Neural cell (in vitro differentiated cells): Measurements from ENCODE around the gene STON2.

ENCODE experiments used
- EP300 ChIP-seq: fragments of 450-650 bp; conservative IDR thresholded peaks from 2 replicates; pipeline ENCODE4 v1.6.1; 2014; ENCODE audit warnings: antibody characterized with exemption, mild to moderate bottlenecking, moderate library complexity; ENCODE audit not compliant: poor library complexity, severe bottlenecking
- EZH2 ChIP-seq: fragments of 200-600, 300-800 bp; shearing (Covaris generic), sonication (generic); IDR thresholded peaks from 2 replicates; pipeline ENCODE4 v1.6.1; 2014; ENCODE audit warnings: antibody characterized with exemption, low read length, borderline replicate concordance, mild to moderate bottlenecking; ENCODE audit not compliant: insufficient read depth, poor library complexity, severe bottlenecking
- MXI1 ChIP-seq: fragments of 450-650 bp; conservative IDR thresholded peaks from 2 replicates; pipeline ENCODE4 v1.6.1; 2014; ENCODE audit warnings: antibody characterized with exemption, mild to moderate bottlenecking; ENCODE audit not compliant: poor library complexity, severe bottlenecking
- POLR2AphosphoS5 ChIP-seq: IDR thresholded peaks from 2 replicates; pipeline ENCODE4 v1.6.1; 2012
- RAD21 ChIP-seq: fragments of 450-650 bp; conservative IDR thresholded peaks from 2 replicates; pipeline ENCODE4 v1.6.1; 2014; ENCODE audit warnings: antibody characterized with exemption, mild to moderate bottlenecking, moderate library complexity
- REST ChIP-seq: IDR thresholded peaks from 2 replicates; pipeline ENCODE4 v1.6.1; 2012; ENCODE audit warnings: borderline replicate concordance
- SMC3 ChIP-seq: fragments of 450-650 bp; conservative IDR thresholded peaks from 2 replicates; pipeline ENCODE4 v1.6.1; 2014; ENCODE audit warnings: antibody characterized with exemption, mild to moderate bottlenecking, moderate library complexity; ENCODE audit not compliant: poor library complexity
- TAF1 ChIP-seq: IDR thresholded peaks from 2 replicates; pipeline ENCODE4 v1.6.1; 2012; ENCODE audit warnings: low read depth
- TF ChIP-seq, protein P1 (sequence below): fragments of 450-650 bp; IDR thresholded peaks from 2 replicates; pipeline ENCODE4 v1.5.1; 2014; ENCODE audit warnings: antibody characterized with exemption, mild to moderate bottlenecking, moderate library complexity; ENCODE audit not compliant: poor library complexity, severe bottlenecking

DNA sequence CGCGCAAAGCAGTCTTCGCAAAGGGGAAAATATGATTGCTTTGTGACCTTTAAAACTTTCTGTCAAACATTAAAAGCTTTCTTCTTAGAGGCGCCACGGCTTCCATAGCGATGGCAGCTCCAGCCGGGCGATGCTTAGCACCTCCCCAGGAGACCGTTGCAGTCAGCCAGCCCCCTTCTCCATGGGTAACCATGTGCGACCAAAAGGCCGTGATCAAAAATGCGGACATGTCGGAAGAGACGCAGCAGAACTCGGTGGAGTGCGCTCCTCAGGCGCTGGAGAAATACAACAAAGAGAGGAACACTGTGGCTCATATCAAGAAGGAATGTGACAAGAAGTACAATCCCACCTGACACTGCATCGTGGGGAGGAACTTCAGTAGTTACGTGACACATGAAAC is 12.7 kb upstream of the STON2 start:
- TF ChIP-seq, protein P1, sequence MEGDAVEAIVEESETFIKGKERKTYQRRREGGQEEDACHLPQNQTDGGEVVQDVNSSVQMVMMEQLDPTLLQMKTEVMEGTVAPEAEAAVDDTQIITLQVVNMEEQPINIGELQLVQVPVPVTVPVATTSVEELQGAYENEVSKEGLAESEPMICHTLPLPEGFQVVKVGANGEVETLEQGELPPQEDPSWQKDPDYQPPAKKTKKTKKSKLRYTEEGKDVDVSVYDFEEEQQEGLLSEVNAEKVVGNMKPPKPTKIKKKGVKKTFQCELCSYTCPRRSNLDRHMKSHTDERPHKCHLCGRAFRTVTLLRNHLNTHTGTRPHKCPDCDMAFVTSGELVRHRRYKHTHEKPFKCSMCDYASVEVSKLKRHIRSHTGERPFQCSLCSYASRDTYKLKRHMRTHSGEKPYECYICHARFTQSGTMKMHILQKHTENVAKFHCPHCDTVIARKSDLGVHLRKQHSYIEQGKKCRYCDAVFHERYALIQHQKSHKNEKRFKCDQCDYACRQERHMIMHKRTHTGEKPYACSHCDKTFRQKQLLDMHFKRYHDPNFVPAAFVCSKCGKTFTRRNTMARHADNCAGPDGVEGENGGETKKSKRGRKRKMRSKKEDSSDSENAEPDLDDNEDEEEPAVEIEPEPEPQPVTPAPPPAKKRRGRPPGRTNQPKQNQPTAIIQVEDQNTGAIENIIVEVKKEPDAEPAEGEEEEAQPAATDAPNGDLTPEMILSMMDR, result no peak
- TF ChIP-seq POLR2AphosphoS5 (no peak), EZH2 (no peak), EP300 (no peak), MXI1 (no peak), TAF1 (no peak), REST (no peak), SMC3 (no peak), RAD21 (no peak)
